HepG2 (cell line): ENCODE data around the gene ATG2A. TPM values are rescaled to one million over a fixed set of nuclear protein-coding genes. Genes with fewer than 3 reads are reported as not detected.

Experiments used
- CREM ChIP-seq, 2 experiments: sonication (generic) in 1 of 2; formaldehyde crosslinking in 1 of 2; IDR thresholded peaks; 2 replicates each; pipeline versions ENCODE4 v1.4.0 to v1.6.1; 2016 to 2020; ENCODE audit warnings: antibody characterized with exemption in 1 of 2, mild to moderate bottlenecking in 1 of 2, missing genetic modification reagents in 1 of 2
- KDM5A ChIP-seq: fragments of 200-600 bp; sonication (generic); IDR thresholded peaks from 2 replicates; pipeline ENCODE4 v1.7.0; 2018; ENCODE audit warnings: antibody characterized with exemption, mild to moderate bottlenecking, low read length, borderline replicate concordance
- LCORL ChIP-seq, 2 experiments: fragments of 450-650 bp in 1 of 2; sonication (generic) in 1 of 2; formaldehyde crosslinking in 1 of 2; IDR thresholded peaks; 2 replicates each; pipeline versions ENCODE4 v1.5.0 to v1.6.1; 2017 to 2020; ENCODE audit warnings: antibody characterized with exemption in 1 of 2, missing genetic modification reagents in 1 of 2
- MLLT10 ChIP-seq: sonication (generic); formaldehyde crosslinking; IDR thresholded peaks from 2 replicates; pipeline ENCODE4 v1.4.0; 2020; ENCODE audit warnings: missing genetic modification reagents
- NONO ChIP-seq, 2 experiments: fragments of 450-650 bp in 1 of 2; sonication (generic) in 1 of 2; formaldehyde crosslinking in 1 of 2; IDR thresholded peaks in 1 of 2; conservative IDR thresholded peaks in 1 of 2; 2 replicates each; pipeline versions ENCODE4 v1.6.1 to v1.8.0; 2017 to 2022; ENCODE audit warnings: mild to moderate bottlenecking in 1 of 2, missing genetic modification reagents in 1 of 2, moderate library complexity in 1 of 2
- RBAK ChIP-seq: sonication (generic); formaldehyde crosslinking; IDR thresholded peaks from 2 replicates; pipeline ENCODE4 v1.5.1; 2020; ENCODE audit warnings: mild to moderate bottlenecking, missing genetic modification reagents
- RCOR2 ChIP-seq: IDR thresholded peaks from 2 replicates; pipeline ENCODE4 v1.6.1; 2016; ENCODE audit warnings: missing biosample characterization, missing genetic modification reagents
- SKI ChIP-seq: fragments of 450-650 bp; IDR thresholded peaks from one replicate; pipeline ENCODE4 v1.6.1; 2018; ENCODE audit warnings: mild to moderate bottlenecking; ENCODE audit not compliant: partially characterized antibody
- SMARCE1 ChIP-seq: fragments of 450-650 bp; IDR thresholded peaks from 2 replicates; pipeline ENCODE4 v1.6.1; 2017; ENCODE audit warnings: borderline replicate concordance
- SP4 ChIP-seq: sonication (generic); formaldehyde crosslinking; IDR thresholded peaks from 2 replicates; pipeline ENCODE4 v1.8.1; 2023; ENCODE audit warnings: mild to moderate bottlenecking, missing genetic modification reagents
- ZNF33A ChIP-seq: sonication (generic); formaldehyde crosslinking; IDR thresholded peaks from 2 replicates; pipeline ENCODE4 v1.5.1; 2020; ENCODE audit warnings: missing genetic modification reagents, mild to moderate bottlenecking, moderate library complexity, borderline replicate concordance
- ZNF569 ChIP-seq: sonication (generic); formaldehyde crosslinking; IDR thresholded peaks from 2 replicates; pipeline ENCODE4 v1.5.0; 2020; ENCODE audit warnings: mild to moderate bottlenecking, missing genetic modification reagents, moderate library complexity, borderline replicate concordance
- polyA plus RNA-seq, 8 experiments: library from polyadenylated mRNA; depleted of rRNA in 3 of 8; stranded (reverse) in 7 of 8; unstranded in 1 of 8; fragments of >200 nt; fragmentation: Illumina TruSeq in 4 of 8; extraction: Trizol in 4 of 8; gene quantifications; 2 replicates each; pipeline versions ENCODE4 v1.2.1 to v1.2.3, GENCODE V29; 2011 to 2016; ENCODE audit warnings: low read depth in 4 of 8, missing spikeins in 1 of 8, mixed read lengths in 1 of 8; ENCODE audit not compliant: insufficient read depth in 1 of 8
- total RNA-seq, 5 experiments: library from RNA; depleted of rRNA; stranded (reverse); fragments of >200 nt; fragmentation: Illumina TruSeq; extraction: Trizol; gene quantifications; 2 replicates each; pipeline ENCODE4 v1.2.3, GENCODE V29; 2016; ENCODE audit warnings: low read depth in 1 of 5
- TF ChIP-seq, protein P1 (sequence below): IDR thresholded peaks from 2 replicates; pipeline ENCODE4 v1.6.1; 2016; ENCODE audit warnings: low read depth, borderline replicate concordance
- TF ChIP-seq, protein P2 (sequence below): sonication (generic); formaldehyde crosslinking; IDR thresholded peaks from 2 replicates; pipeline ENCODE4; 2020; ENCODE audit warnings: missing genetic modification reagents, mild to moderate bottlenecking, borderline replicate concordance
- TF ChIP-seq, protein P3 (sequence below): sonication (generic); formaldehyde crosslinking; IDR thresholded peaks from 2 replicates; pipeline ENCODE4 v1.4.0; 2020; ENCODE audit warnings: missing genetic modification reagents, borderline replicate concordance
- TF ChIP-seq, protein P4 (sequence below): sonication (generic); formaldehyde crosslinking; IDR thresholded peaks from 2 replicates; pipeline ENCODE4 v1.4.0; 2020; ENCODE audit warnings: missing genetic modification reagents, borderline replicate concordance
- TF ChIP-seq, protein P5 (sequence below): sonication (generic); formaldehyde crosslinking; IDR thresholded peaks from 2 replicates; pipeline ENCODE4 v1.5.1; 2020; ENCODE audit warnings: mild to moderate bottlenecking, missing genetic modification reagents, borderline replicate concordance

Gene ATG2A
- total and polyA plus RNA-seq, 2 of the 13 experiments (the other 11 are each of a cell fraction or from before 2014, with no cell fraction given) = 6.7 to 8.0 TPM

DNA sequence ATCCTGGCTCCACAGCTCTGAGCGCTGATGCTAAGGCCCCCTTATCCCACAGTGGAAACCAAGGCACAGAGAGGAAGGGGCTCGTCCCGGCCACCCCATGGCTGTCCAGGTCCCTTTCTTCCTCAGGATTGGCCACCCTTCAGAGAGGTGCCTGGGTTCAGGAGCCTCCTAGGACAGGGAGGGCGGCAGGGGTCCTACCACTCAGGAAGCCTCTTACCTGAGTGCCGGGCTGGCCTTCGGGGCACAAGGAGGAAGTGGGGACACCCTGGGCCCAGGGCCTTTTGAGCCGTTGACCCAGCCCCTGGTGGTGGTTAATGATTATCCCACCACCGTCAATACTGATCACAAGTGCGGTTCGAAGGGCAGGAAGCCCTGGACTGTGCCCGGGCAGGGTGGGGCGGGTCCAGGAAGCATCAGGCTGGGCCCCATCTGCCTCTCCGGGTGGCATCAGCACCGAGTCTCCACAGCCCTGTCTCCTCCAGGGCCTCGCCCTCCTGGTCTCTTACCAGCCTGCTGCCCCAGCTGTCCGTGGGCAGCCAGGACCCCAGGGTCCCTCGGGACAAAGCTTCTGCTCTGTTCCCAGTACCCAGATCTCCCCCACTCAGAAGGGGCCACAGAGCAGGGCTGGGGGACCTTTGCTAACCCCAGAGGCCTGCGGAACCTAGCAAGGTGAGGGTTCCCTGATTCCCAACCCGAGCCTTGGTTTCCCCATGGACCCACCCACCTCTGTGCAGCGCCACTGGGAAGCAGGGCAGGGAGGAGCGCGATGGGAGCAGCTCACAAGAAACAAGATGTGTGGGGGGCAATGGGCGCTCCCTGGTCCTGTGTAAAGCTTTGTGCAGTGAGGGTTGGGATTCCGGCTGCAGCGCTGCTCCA, 23.6 kb downstream of the ATG2A start (continued):
- TF ChIP-seq, protein P1, sequence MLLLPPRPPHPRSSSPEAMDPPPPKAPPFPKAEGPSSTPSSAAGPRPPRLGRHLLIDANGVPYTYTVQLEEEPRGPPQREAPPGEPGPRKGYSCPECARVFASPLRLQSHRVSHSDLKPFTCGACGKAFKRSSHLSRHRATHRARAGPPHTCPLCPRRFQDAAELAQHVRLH (CRISPR knock-in tag) = 0 out of 2 replicates have a peak, but pooled peaks have one; percentile 26
- TF ChIP-seq, protein P2, sequence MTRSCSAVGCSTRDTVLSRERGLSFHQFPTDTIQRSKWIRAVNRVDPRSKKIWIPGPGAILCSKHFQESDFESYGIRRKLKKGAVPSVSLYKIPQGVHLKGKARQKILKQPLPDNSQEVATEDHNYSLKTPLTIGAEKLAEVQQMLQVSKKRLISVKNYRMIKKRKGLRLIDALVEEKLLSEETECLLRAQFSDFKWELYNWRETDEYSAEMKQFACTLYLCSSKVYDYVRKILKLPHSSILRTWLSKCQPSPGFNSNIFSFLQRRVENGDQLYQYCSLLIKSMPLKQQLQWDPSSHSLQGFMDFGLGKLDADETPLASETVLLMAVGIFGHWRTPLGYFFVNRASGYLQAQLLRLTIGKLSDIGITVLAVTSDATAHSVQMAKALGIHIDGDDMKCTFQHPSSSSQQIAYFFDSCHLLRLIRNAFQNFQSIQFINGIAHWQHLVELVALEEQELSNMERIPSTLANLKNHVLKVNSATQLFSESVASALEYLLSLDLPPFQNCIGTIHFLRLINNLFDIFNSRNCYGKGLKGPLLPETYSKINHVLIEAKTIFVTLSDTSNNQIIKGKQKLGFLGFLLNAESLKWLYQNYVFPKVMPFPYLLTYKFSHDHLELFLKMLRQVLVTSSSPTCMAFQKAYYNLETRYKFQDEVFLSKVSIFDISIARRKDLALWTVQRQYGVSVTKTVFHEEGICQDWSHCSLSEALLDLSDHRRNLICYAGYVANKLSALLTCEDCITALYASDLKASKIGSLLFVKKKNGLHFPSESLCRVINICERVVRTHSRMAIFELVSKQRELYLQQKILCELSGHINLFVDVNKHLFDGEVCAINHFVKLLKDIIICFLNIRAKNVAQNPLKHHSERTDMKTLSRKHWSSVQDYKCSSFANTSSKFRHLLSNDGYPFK (CRISPR knock-in tag) = peak; percentile 42; the same call in 1 of the 2 replicates
- TF ChIP-seq, protein P3, sequence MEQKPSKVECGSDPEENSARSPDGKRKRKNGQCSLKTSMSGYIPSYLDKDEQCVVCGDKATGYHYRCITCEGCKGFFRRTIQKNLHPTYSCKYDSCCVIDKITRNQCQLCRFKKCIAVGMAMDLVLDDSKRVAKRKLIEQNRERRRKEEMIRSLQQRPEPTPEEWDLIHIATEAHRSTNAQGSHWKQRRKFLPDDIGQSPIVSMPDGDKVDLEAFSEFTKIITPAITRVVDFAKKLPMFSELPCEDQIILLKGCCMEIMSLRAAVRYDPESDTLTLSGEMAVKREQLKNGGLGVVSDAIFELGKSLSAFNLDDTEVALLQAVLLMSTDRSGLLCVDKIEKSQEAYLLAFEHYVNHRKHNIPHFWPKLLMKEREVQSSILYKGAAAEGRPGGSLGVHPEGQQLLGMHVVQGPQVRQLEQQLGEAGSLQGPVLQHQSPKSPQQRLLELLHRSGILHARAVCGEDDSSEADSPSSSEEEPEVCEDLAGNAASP (CRISPR knock-in tag) = no peak; the same call in 1 of the 2 replicates
- TF ChIP-seq MLLT10 (CRISPR knock-in tag) (no peak), SMARCE1 (no peak), NONO (IDR thresholded peaks at IDR 0.05) (no peak), NONO (CRISPR knock-in tag; conservative IDR thresholded peaks at IDR 0.05) (no peak; the same call in 1 of the 2 replicates), KDM5A (no peak), ZNF569 (CRISPR knock-in tag) (no peak), CREM (IDR thresholded peaks at IDR 0.05) (peak; percentile 62; the same call in 1 of the 2 replicates), CREM (CRISPR knock-in tag; IDR thresholded peaks at IDR 0.05) (no peak), RBAK (CRISPR knock-in tag) (no peak), RCOR2 (CRISPR knock-in tag) (peak; percentile 66; the same call in 1 of the 2 replicates), LCORL (IDR thresholded peaks at IDR 0.05) (no peak), LCORL (CRISPR knock-in tag; IDR thresholded peaks at IDR 0.05) (no peak; the same call in 1 of the 2 replicates), SKI (peak; percentile 13), ZNF33A (CRISPR knock-in tag) (no peak), SP4 (CRISPR knock-in tag) (peak; percentile 8; the same call in 1 of the 2 replicates)
- TF ChIP-seq, protein P4, sequence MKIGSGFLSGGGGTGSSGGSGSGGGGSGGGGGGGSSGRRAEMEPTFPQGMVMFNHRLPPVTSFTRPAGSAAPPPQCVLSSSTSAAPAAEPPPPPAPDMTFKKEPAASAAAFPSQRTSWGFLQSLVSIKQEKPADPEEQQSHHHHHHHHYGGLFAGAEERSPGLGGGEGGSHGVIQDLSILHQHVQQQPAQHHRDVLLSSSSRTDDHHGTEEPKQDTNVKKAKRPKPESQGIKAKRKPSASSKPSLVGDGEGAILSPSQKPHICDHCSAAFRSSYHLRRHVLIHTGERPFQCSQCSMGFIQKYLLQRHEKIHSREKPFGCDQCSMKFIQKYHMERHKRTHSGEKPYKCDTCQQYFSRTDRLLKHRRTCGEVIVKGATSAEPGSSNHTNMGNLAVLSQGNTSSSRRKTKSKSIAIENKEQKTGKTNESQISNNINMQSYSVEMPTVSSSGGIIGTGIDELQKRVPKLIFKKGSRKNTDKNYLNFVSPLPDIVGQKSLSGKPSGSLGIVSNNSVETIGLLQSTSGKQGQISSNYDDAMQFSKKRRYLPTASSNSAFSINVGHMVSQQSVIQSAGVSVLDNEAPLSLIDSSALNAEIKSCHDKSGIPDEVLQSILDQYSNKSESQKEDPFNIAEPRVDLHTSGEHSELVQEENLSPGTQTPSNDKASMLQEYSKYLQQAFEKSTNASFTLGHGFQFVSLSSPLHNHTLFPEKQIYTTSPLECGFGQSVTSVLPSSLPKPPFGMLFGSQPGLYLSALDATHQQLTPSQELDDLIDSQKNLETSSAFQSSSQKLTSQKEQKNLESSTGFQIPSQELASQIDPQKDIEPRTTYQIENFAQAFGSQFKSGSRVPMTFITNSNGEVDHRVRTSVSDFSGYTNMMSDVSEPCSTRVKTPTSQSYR = peak; percentile 49; the same call in 1 of the 2 replicates
- TF ChIP-seq, protein P5, sequence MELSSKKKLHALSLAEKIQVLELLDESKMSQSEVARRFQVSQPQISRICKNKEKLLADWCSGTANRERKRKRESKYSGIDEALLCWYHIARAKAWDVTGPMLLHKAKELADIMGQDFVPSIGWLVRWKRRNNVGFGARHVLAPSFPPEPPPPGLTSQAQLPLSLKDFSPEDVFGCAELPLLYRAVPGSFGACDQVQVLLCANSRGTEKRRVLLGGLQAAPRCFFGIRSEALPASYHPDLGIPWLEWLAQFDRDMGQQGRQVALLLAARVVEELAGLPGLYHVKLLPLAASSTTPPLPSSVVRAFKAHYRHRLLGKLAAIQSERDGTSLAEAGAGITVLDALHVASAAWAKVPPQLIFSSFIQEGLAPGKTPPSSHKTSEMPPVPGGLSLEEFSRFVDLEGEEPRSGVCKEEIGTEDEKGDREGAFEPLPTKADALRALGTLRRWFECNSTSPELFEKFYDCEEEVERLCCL (CRISPR knock-in tag) = peak; percentile 52; the same call in 1 of the 2 replicates
